Occipital lobe (tissue), 2 donors: ENCODE results near the gene SLC25A45. TPM values are rescaled to one million over a fixed set of nuclear protein-coding genes. Genes with fewer than 3 reads are reported as not detected.
"Not testable (repeated sequence)": the region's sequence is repeated elsewhere in the genome, so short reads cannot be mapped to it uniquely, and the experiment has no call there.

Source experiments
- DNase-seq: peaks from one replicate; lab custom pipeline; 2025; lab: John Stamatoyannopoulos, UW
- total RNA-seq: library from RNA; depleted of rRNA; stranded (reverse); fragments of >200 nt; gene quantifications from one replicate; pipeline ENCODE4 v1.2.3, GENCODE V29; 2014

SLC25A45 gene
- total RNA-seq, 1 donor from 2014 or later, result 0.31 TPM

DNA sequence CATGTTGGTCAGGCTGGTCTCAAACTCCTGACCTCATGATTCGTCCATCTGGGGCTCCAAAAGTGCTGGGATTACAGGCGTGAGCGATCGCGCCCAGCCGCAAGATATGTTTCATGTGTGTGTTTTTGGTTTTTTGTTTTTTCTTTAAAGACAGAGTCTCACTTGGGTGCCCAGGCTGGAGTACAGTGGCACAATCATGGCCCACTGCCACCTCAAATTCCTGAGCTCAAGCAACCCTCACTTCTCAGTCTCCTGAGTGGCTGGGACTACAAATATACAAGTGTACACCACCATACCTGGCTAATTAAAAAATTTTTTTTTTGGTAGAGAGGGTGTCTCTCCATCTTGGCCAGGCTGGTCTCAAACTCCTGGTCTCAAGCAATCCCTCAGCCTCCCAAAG lies 19.5 kb downstream of the SLC25A45 start:
- DNase-seq, result no peak

- DNase-seq, result no peak
These were observed 20.0 kb downstream of the SLC25A45 start for GRCh38 chr11:65362320-65362931.

DNA sequence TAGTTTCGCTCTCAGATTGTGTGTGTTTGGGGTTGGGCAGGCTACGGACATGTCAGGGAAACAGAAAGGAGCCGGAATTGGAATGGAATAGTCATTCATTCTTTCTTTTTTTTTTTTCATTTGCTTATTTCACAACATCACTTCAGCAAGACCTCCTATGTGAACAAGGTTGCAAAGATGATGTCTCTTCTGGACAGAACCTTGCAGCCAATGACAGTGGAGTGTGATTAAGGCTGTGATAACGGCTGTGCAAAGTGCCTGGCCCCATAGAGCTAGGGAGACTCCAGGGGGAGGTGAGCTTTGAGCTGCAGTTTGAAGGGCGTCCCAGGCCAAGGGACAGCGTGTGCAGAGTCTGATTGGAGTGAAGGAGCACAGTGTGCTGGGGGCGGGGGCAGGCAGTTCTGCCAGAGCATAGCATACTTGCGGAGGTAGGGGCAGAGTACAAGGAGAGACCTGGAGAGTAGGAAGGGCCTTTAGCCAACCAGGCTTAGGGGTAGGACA lies 24.5 kb downstream of the SLC25A45 start:
- no peak for DNase-seq

GRCh38 chr11:65356394-65356972 lies 26.0 kb downstream of the SLC25A45 start:
- no peak for DNase-seq

DNA sequence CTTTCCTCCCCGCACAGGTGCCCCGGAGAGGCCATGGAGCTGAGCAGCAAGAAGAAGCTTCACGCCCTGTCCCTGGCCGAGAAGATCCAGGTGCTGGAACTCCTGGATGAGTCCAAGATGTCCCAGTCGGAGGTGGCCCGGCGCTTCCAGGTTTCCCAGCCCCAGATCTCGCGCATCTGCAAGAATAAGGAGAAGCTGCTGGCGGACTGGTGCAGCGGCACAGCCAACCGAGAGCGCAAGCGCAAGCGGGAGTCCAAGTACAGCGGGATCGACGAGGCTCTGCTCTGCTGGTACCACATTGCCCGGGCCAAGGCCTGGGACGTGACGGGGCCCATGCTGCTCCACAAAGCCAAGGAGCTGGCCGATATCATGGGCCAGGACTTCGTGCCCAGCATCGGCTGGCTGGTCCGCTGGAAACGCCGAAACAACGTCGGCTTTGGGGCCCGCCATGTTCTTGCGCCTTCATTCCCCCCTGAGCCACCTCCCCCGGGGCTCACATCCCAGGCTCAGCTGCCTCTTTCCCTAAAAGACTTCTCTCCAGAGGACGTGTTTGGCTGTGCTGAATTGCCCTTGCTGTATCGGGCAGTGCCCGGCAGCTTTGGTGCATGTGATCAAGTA lies 26.6 kb downstream of the SLC25A45 start:
- DNase-seq, result peak; percentile 42

DNA sequence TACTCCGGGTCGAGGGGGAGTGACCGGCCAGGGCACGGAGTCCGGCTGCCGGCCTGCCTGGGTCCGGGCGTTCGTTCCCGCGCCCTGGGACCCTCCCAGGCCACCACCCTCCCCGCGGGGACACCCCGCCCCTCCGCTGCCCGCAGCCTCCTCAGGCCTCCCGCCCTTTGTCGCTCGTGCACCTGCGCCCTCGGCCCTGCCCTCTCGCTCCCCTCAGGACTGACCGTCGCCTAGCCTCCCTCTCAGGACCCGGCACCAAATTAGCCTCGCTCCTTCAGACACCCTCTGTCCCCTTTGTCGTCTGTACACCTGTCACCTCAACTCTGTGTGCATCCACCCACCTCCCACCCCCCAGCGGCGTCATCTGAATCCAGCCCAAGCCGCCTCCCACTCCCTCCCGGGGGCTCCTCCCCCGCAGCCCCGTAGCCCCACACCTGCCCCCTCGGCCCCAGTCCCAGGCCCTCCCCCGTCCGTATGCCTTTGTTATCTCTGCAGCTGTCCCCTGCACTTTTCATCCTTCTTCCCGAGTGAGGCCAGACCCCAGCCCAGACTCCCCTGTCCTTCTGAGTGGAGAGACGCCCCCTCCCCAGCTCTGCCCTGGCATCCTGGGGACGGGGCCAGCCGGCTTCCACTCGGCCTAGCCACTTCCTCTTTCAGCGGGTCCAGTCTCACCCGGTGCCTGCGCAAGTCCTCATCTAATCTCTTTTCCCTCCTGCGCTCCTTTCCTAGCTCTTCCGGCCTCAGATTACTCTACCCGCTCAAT lies 27.3 kb downstream of the SLC25A45 start:
- DNase-seq, result no peak

DNA sequence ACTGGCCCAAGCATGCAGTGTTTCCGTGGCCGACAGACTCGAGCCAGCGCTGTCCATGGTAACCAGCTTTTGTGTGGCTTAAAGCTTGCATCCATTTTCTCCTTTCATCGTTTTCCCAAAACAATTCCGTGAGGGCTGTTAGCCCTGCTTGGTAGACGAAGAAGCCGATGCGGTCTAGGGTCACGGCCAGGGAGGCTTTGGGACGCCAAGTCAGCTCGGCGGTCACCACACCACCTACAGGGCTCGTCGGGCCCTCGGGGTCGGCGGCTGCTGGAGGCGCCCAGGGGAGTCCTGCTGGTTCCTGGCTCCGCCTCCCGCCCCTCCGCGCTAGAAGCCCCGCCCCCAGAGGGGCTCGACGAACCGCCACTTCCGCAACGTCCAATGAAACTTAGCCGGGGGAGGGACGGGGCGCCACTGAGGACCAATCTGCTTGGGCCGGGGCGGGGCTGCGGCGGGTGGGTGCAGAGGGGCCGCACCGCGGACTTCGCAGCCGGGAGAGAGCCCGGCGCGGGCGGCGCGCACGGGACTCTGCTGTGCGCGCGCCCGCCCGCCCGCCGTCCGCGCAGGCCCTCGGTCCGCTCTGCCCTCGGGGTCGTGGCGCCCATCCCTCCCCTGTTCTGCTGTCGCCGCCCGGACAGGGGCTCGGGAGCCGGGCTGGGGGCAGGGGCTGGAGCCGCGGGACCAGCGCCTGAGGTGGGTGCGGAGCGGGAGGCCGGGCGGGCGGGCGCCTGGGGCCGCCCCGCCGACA lies 28.0 kb downstream of the SLC25A45 start, which contains the start of gene TIGD3:
Gene TIGD3 (plus strand): TSS at position 487 of the 748 bp plus-strand sequence. CDS start 1,058 bp downstream, outside the sequence.
- peak; percentile 98 for DNase-seq

DNA sequence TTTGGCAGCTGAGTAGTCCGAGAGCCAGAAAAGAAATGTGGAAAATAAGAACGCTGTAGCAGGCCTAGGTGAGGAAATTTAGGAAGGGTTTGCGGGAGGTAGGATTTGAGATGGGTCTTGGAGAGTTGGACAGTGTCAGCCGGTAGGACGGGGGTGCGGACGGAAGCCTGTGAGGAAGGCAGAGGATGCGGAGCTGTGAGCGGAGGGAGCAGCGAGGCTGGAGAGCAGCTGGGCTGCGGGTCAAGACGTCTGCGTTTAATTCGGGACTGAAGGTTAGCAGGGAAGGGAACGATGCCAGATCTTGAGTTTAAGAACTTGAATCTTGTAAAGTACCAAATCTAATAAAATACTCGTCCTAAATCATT lies 28.6 kb downstream of the SLC25A45 start:
- peak; percentile 44 for DNase-seq

GRCh38 chr11:65353376-65353775 lies 29.1 kb downstream of the SLC25A45 start:
- no peak for DNase-seq

- DNase-seq, result no peak
These were observed 29.7 kb downstream of the SLC25A45 start for GRCh38 chr11:65352783-65353182.

DNA sequence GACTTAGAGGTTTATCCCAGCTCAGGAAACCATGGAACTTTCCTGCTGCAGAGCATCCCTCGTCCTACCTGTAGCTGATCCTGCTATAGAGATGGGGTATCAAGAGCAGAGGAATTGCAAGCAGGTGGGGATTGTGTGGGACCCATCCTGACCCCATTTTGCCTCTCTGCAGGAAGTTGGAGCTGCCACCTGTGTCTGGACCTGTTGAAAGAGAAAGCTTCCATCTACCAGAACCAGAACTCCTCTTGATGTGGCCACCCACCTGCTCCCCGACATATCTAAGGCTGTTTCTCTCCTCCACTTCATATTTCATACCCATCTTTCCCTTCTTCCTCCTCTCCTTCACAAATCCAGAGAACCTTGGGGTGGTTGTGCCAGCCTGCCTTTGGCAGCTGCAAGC lies 30.9 kb downstream of the SLC25A45 start:
- no peak for DNase-seq

GRCh38 chr11:65341856-65342255 lies 40.6 kb downstream of the SLC25A45 start:
- DNase-seq, result no peak

DNA sequence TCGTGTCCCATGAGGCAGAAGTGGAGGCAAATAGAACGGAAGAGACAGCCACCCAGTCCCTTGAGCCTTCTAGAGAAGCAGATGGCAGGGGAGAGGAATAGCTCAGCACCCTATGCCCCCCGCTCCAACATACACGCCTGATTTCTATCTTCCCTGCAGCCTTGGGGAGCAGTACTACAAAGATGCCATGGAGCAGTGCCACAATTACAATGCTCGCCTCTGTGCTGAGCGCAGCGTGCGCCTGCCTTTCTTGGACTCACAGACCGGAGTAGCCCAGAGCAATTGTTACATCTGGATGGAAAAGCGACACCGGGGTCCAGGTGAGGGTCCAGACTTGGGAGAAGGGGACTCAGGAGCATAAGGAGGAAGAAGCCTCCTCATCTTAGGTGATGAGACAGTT lies 42.2 kb downstream of the SLC25A45 start:
- no peak for DNase-seq

GRCh38 chr11:65338676-65339075 lies 43.8 kb downstream of the SLC25A45 start:
- no peak for DNase-seq

DNA sequence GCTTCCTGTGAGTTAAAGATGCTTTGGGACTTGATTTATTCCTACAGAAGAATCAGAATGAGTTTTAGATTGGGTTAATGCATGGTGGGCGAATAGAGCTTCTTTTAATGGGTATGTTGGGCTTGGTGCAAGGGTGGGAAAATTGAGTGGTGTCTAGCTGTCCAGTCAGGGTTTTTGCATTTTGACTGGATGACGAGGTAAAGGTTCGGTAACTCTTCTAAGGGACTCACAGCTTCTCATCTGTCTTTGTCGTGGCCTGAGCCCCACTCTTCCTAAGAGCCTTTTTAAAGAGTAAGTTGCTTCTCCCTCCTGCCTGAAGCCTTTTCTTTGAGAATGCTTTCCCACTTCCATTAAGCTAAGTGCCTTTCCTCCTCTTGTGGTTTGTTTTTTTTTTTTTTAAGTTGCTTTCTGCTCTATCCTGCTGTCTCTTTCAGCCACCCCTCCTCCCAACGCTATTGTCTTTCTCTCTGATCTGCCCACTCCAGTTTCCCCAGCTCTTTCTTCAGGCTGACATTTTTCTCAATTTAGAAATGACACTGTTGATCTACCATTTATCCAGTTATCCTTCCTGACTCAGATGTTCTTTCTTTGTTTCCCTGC lies 47.6 kb downstream of the SLC25A45 start:
- DNase-seq, result no peak

DNA sequence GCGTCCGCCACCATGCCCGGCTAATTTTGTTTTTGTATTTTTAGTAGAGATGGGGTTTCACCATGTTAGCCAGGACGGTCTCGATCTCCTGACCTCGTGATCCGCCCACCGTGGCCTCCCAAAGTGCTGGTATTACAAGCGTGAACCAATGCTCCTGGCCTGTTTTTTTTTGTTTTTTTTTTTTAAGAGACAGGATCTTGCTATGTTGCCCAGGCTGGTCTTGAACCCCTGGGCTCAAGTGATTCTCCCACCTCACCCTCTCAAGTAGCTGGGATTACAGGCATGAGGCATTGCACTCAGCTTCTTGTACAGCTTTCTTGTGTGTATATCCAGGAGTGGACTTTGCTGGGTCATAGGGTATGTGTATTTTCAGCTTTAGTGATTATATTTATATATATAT lies 49.9 kb downstream of the SLC25A45 start:
- not testable (repeated sequence) for DNase-seq

DNA sequence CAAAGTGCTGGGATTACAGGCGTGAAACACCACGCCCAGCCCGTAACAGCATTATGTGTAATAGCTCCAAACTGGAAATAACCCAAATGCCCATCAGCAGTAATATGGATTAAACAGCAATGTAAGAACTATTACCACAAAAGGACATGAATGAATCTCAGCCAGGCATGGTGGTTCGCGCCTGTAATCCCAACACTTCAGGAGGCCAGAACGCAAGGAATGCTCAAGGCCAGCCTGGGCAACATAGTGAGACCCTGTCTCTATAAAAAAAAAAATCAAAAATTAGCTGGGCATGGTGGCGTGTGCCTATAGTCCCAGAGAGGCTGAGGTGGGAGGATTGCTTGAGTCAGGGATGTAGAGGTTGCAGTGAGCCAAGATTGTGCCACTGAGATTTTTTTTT lies 51.9 kb downstream of the SLC25A45 start:
- no peak for DNase-seq

DNA sequence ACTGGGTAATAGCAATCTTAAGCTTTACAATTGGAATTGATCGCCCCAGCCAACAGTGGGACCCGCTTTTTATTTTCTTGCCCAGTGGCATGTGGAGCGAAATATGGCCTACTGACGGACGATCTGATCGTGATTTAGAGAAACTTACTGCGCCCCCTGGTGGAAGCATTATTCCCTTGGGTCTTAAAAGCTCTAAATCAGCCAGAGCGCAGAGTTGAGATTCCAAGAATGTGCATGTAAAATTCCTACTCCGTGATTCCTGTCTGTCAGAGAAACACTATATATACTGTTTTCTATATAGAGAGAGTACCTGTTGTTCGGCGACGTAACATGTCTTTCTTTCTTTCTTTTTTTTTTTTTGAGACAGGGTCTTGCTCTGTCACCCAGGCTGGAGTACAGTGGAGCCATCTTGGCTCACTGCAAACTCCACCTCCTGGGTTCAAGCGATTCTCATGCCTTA lies 52.5 kb downstream of the SLC25A45 start:
- peak; percentile 60 for DNase-seq

GRCh38 chr11:65329478-65329877 lies 53.0 kb downstream of the SLC25A45 start:
- no peak for DNase-seq

GRCh38 chr11:65327021-65327420 lies 55.4 kb downstream of the SLC25A45 start:
- DNase-seq, result no peak

GRCh38 chr11:65325435-65325834 lies 57.0 kb downstream of the SLC25A45 start:
- DNase-seq, result no peak
